Sigmoid colon (tissue), 7 donors: ENCODE results near the gene TMEM144. TPM values are rescaled to one million over a fixed set of nuclear protein-coding genes. Genes with fewer than 3 reads are reported as not detected.

Experiments used
- DNase-seq: peaks from one replicate; pipeline ENCODE4 v3.0.0-alpha.2; 2019
- H3K27ac ChIP-seq, 4 donors: fragments of 200-600 bp; sonication (generic); one replicate each; pipeline ENCODE4 v1.5.1; 2016 to 2019; ENCODE audit warnings: mild to moderate bottlenecking in 1 of 4
- H3K27me3 ChIP-seq, 3 donors: fragments of 200-600 bp; sonication (generic); one replicate each; pipeline ENCODE4 v1.5.1; 2019; ENCODE audit warnings: mild to moderate bottlenecking in 1 of 3
- H3K36me3 ChIP-seq, 4 donors: fragments of 200-600 bp; sonication (generic); one replicate each; pipeline ENCODE4 v1.5.1; 2016 to 2019
- H3K4me1 ChIP-seq, 4 donors: fragments of 200-600 bp; sonication (generic); one replicate each; pipeline ENCODE4 v1.5.1; 2017 to 2019
- H3K4me3 ChIP-seq, 4 donors: fragments of 200-600 bp; sonication (generic); one replicate each; pipeline ENCODE4 v1.5.1; 2017 to 2019; ENCODE audit warnings: mild to moderate bottlenecking in 2 of 4, moderate library complexity in 1 of 4
- H3K9me3 ChIP-seq, 4 donors: fragments of 200-600 bp in 3 of 4; sonication (generic) in 3 of 4; one replicate each; pipeline versions ENCODE4 v1.5.1 to v1.6.1; 2013 to 2019
- CTCF ChIP-seq, 4 experiments: fragments of 450-650 bp in 3 of 4; fragments of 200-600 bp in 1 of 4; IDR thresholded peaks; one replicate each; pipeline ENCODE4 v1.5.1; 2016 to 2019; ENCODE audit warnings: antibody characterized with exemption in 4 of 4, mild to moderate bottlenecking in 3 of 4, moderate library complexity in 2 of 4
- EP300 ChIP-seq, 4 donors: sonication (generic); formaldehyde crosslinking; IDR thresholded peaks; one replicate each; pipeline ENCODE4 v1.6.1; 2017; ENCODE audit warnings: antibody characterized with exemption in 4 of 4
- POLR2A ChIP-seq, 2 donors: fragments of 450-650 bp; IDR thresholded peaks; one replicate each; pipeline ENCODE4 v1.6.1; 2016; ENCODE audit warnings: antibody characterized with exemption in 2 of 2, mild to moderate bottlenecking in 2 of 2, moderate library complexity in 2 of 2
- POLR2AphosphoS5 ChIP-seq, 4 donors: sonication (generic); formaldehyde crosslinking; IDR thresholded peaks; one replicate each; pipeline ENCODE4 v1.6.1; 2017; ENCODE audit warnings: antibody characterized with exemption in 4 of 4
- WGBS, 2 donors: extraction: QIAGEN DNeasy Blood & Tissue Kit; methylation state at CpG; one replicate each; pipeline ENCODE4 v1.1.7; 2013; 5-methylcytosine and 5-hydroxymethylcytosine counted together
- intact Hi-C: fragments of 100-400 bp; cut with DNase I; formaldehyde crosslinking; loops from one replicate; pipeline ENCODE4 v1.15.1; 2023
- polyA plus RNA-seq, 3 donors: library from polyadenylated mRNA; stranded (reverse); fragments of 200-250 nt; gene quantifications; one replicate each; pipeline ENCODE4 v1.2.3, GENCODE V29; 2013
- total RNA-seq, 4 donors: library from RNA; depleted of rRNA; stranded (reverse); fragments of >200 nt; gene quantifications; one replicate each; pipeline ENCODE4 v1.1.0, GENCODE V29; 2016
- donor health status: healthy with polysubstance abuse.
- donor health status: Bipolar disorder and iron deficiency.
- donor health status: healthy.

Gene TMEM144
- total and polyA plus RNA-seq, 7 donors, result 3.5 to 12.1 (median 6.4) TPM

GRCh38 chr4:158176776-158177175 is 33.5 kb upstream of the TMEM144 start:
- intact Hi-C loops, result loop anchor here (10.0 kb wide), 1 partner anchor 78 kb away; no protein-coding TSS in a partner anchor
- Histone ChIP-seq H3K4me3 (no peak overlapping the region), H3K27ac (no peak overlapping the region), H3K9me3 (no peaks in the 10 kb centered on the region), H3K36me3 (no peaks in the 10 kb centered on the region), H3K4me1 (peaks cover 0 to 40% (median 27%) of the 10 kb centered on the region in 4 donors), H3K27me3 (no peaks in the 10 kb centered on the region)
- TF ChIP-seq CTCF (IDR thresholded peaks at IDR 0.05) (no peak), EP300 (IDR thresholded peaks at IDR 0.05) (no peak), POLR2AphosphoS5 (IDR thresholded peaks at IDR 0.05) (no peak), POLR2A (IDR thresholded peaks at IDR 0.05) (no peak)
- DNase-seq, result no peak

DNA sequence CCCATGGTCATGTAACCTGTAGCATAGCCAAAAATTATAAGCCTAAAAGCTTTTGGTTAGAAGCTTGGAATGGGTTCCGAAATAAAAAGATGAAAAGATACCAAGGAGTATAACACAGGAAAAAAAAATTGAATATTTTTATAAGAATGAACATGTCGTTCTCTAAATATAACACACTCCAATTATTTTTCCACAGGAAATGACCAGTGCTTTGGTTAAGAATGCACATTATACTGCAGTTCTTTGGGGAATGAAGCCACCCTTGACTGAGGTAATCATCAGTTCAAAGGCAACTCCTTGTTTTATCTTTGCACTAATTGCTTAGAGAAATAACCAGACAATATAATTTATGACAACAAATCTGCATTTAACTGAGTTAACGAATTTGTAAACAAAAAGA is 30.8 kb upstream of the TMEM144 start:
- DNase-seq, result no peak
- H3K27ac ChIP-seq, result no peak overlapping the region
- no peaks in the 10 kb centered on the region for H3K36me3 ChIP-seq
- WGBS, 2 donors, result 75 to 82% methylated on average over 3 of the region's 3 CpGs
- no peaks in the 10 kb centered on the region for H3K9me3 ChIP-seq
- intact Hi-C loops, result loop anchor here (10.0 kb wide), 1 partner anchor 75 kb away; no protein-coding TSS in a partner anchor
- H3K27me3 ChIP-seq, result no peaks in the 10 kb centered on the region
- no peak for TF ChIP-seq POLR2A (IDR thresholded peaks at IDR 0.05)
- no peak for TF ChIP-seq POLR2AphosphoS5 (IDR thresholded peaks at IDR 0.05)
- no peak for TF ChIP-seq CTCF (IDR thresholded peaks at IDR 0.05)
- no peak for TF ChIP-seq EP300 (IDR thresholded peaks at IDR 0.05)
- H3K4me3 ChIP-seq, result no peak overlapping the region
- H3K4me1 ChIP-seq, result peaks cover 0 to 15% (median 7%) of the 10 kb centered on the region in 4 donors

DNA sequence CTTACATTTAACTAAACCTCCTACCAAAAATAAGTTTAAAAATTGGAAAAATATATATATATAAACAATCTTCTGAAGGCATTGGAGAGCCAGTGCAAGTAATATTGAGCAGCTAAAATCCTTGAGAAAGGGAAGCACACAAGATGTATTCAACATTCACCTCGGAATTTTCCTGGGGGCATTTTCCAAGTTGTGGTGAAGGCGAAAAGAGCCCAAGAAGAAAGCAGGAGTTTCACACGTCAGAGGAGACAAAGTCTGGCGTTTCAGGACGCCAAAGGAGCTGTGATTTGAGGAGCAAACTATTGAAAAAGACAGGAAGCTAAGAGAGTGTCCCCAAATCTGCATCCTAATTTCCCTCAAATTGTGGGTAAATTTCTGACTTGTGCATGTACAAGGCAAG is 28.4 kb upstream of the TMEM144 start:
- H3K4me3 ChIP-seq, result no peak overlapping the region
- WGBS, 2 donors, result 90 to 92% methylated on average over 5 of the region's 5 CpGs
- intact Hi-C loops, result no loop called here
- H3K4me1 ChIP-seq, result no peaks in the 10 kb centered on the region
- H3K27ac ChIP-seq, result no peak overlapping the region
- H3K27me3 ChIP-seq, result no peaks in the 10 kb centered on the region
- no peak for TF ChIP-seq CTCF (IDR thresholded peaks at IDR 0.05)
- no peak for TF ChIP-seq POLR2AphosphoS5 (IDR thresholded peaks at IDR 0.05)
- no peak for TF ChIP-seq POLR2A (IDR thresholded peaks at IDR 0.05)
- H3K9me3 ChIP-seq, result no peaks in the 10 kb centered on the region
- no peaks in the 10 kb centered on the region for H3K36me3 ChIP-seq
- no peak for DNase-seq

GRCh38 chr4:158182736-158183135 is 27.6 kb upstream of the TMEM144 start:
- peaks cover 0 to 3% (median 0%) of the 10 kb centered on the region in 4 donors for H3K36me3 ChIP-seq
- intact Hi-C loops, result no loop called here
- no peaks in the 10 kb centered on the region for H3K9me3 ChIP-seq
- no peak overlapping the region for H3K4me3 ChIP-seq
- no peaks in the 10 kb centered on the region for H3K27me3 ChIP-seq
- no peak overlapping the region for H3K27ac ChIP-seq
- TF ChIP-seq EP300 (IDR thresholded peaks at IDR 0.05), result no peak
- no peak for TF ChIP-seq POLR2A (IDR thresholded peaks at IDR 0.05)
- no peak for TF ChIP-seq CTCF (IDR thresholded peaks at IDR 0.05)
- TF ChIP-seq POLR2AphosphoS5 (IDR thresholded peaks at IDR 0.05), result no peak
- DNase-seq, result no peak
- WGBS, 2 donors, result 93 to 95% methylated on average over 15 of the region's 15 CpGs
- no peaks in the 10 kb centered on the region for H3K4me1 ChIP-seq

- Histone ChIP-seq H3K27me3 (no peaks in the 10 kb centered on the region), H3K36me3 (peaks cover 0 to 7% (median 0%) of the 10 kb centered on the region in 4 donors), H3K4me3 (no peak overlapping the region), H3K4me1 (no peaks in the 10 kb centered on the region), H3K27ac (no peak overlapping the region), H3K9me3 (no peaks in the 10 kb centered on the region)
- DNase-seq, result no peak
- TF ChIP-seq POLR2A (IDR thresholded peaks at IDR 0.05) (no peak), POLR2AphosphoS5 (IDR thresholded peaks at IDR 0.05) (no peak), CTCF (IDR thresholded peaks at IDR 0.05) (no peak), EP300 (IDR thresholded peaks at IDR 0.05) (no peak)
- WGBS, 2 donors, result 41 to 70% methylated on average over 2 of the region's 2 CpGs
- intact Hi-C loops, result no loop called here
Measured at GRCh38 chr4:158186815-158187214, 23.5 kb upstream of the TMEM144 start.
